Measurements from ENCODE around the gene FHIP1A.

GRCh38 chr4:151402145-151402865 lies 6.7 kb upstream of the FHIP1A start:
- TF ChIP-seq TAF1 (IDR thresholded peaks at IDR 0.05; ENCODE audit: borderline replicate concordance, insufficient read depth, low read length), result no peak
- TF ChIP-seq POLR2AphosphoS5 (IDR thresholded peaks at IDR 0.05; ENCODE audit: low read depth, low read length), result no peak
- TF ChIP-seq REST (IDR thresholded peaks at IDR 0.05; ENCODE audit: insufficient read depth in 1 of 2, low read depth in 2 of 2, low read length in 2 of 2), result no peak
- no peak for TF ChIP-seq SIN3A (IDR thresholded peaks at IDR 0.05; ENCODE audit: borderline replicate concordance, insufficient read depth, low read length)
